K562 (cell line): ENCODE measurements around the gene B4GALNT4. TPM values are rescaled to one million over a fixed set of nuclear protein-coding genes. Genes with fewer than 3 reads are reported as not detected.
A peak's percentile ranks its signal among the peaks of the same experiment; 100 is the strongest.

ENCODE experiments used
- CHCHD3 ChIP-seq: fragments of 250-450 bp; sonication (Bioruptor Pico); IDR thresholded peaks from 2 replicates; pipeline ENCODE4 v2.1.2; 2022; ENCODE audit warnings: mild to moderate bottlenecking
- DACH1 ChIP-seq: fragments of 450-650 bp; IDR thresholded peaks from 2 replicates; pipeline ENCODE4 v1.6.1; 2018; ENCODE audit not compliant: partially characterized antibody
- FOXM1 ChIP-seq, 2 experiments: fragments of 450-650 bp in 1 of 2; sonication (generic) in 1 of 2; formaldehyde crosslinking in 1 of 2; IDR thresholded peaks; 2 replicates each; pipeline versions ENCODE4 v1.6.1 to v1.9.0; 2017 to 2022; ENCODE audit warnings: low read depth in 2 of 2, mild to moderate bottlenecking in 2 of 2, missing genetic modification reagents in 1 of 2, moderate library complexity in 1 of 2
- ILK ChIP-seq: fragments of 450-650 bp; IDR thresholded peaks from 2 replicates; pipeline ENCODE4 v1.6.1; 2016; ENCODE audit warnings: missing genetic modification characterization, low read depth, mild to moderate bottlenecking, missing compliant biosample characterization, moderate library complexity, borderline replicate concordance
- NCOR1 ChIP-seq: fragments of 450-650 bp; IDR thresholded peaks from 2 replicates; pipeline ENCODE4 v1.6.1; 2016; ENCODE audit warnings: mild to moderate bottlenecking, moderate library complexity
- NFATC3 ChIP-seq: fragments of 450-650 bp; IDR thresholded peaks from 2 replicates; pipeline ENCODE4 v1.6.1; 2017; ENCODE audit warnings: mild to moderate bottlenecking
- PHTF2 ChIP-seq: fragments of 250-450 bp; sonication (Bioruptor Pico); IDR thresholded peaks from 2 replicates; pipeline ENCODE4 v1.5.0; 2021; ENCODE audit warnings: mild to moderate bottlenecking
- PPARD ChIP-seq: fragments of 250-450 bp; sonication (Bioruptor Pico); IDR thresholded peaks from 2 replicates; pipeline ENCODE4 v1.8.0; 2022; ENCODE audit warnings: inconsistent platforms, mild to moderate bottlenecking, moderate library complexity
- SOX6 ChIP-seq: fragments of 450-650 bp; IDR thresholded peaks from 2 replicates; pipeline ENCODE4 v1.6.1; 2014; ENCODE audit warnings: mild to moderate bottlenecking
- TBL1XR1 ChIP-seq, 2 experiments: IDR thresholded peaks; 2 replicates each; pipeline ENCODE4 v1.6.1; 2012; ENCODE audit warnings: improper control_type of control experiment in 2 of 2, low read length in 2 of 2, mild to moderate bottlenecking in 1 of 2
- ZFP1 ChIP-seq: fragments of 450-650 bp; formaldehyde crosslinking; IDR thresholded peaks from 2 replicates; pipeline ENCODE4 v1.4.0; 2020; ENCODE audit warnings: mild to moderate bottlenecking, mixed read lengths
- polyA plus RNA-seq, 8 experiments: library from polyadenylated mRNA; depleted of rRNA in 4 of 8; stranded (reverse) in 5 of 8; unstranded in 3 of 8; fragments of >200 nt; fragmentation: Nextera tagmentation in 2 of 8; fragmentation: Illumina TruSeq in 1 of 8; extraction: Ambion mirVana in 2 of 8; extraction: Trizol in 1 of 8; gene quantifications; 2 replicates each; pipeline versions ENCODE4 v1.2.1 to v1.2.3, GENCODE V29; 2011 to 2014; ENCODE audit warnings: inconsistent platforms in 1 of 8, missing spikeins in 1 of 8
- total RNA-seq, 7 experiments: library from RNA; depleted of rRNA in 6 of 7; stranded (reverse); fragments of >200 nt in 6 of 7; fragmentation: Illumina TruSeq in 2 of 7; extraction: Trizol in 2 of 7; gene quantifications; 2 replicates each; pipeline versions ENCODE4 v1.2.1 to v1.2.3, GENCODE V29; 2011 to 2021; ENCODE audit warnings: low replicate concordance in 1 of 7
- TF ChIP-seq, protein P1 (sequence below): fragments of 450-650 bp; IDR thresholded peaks from 2 replicates; pipeline ENCODE4 v1.6.1; 2016; ENCODE audit warnings: mild to moderate bottlenecking, moderate library complexity
- TF ChIP-seq, protein P2 (sequence below): sonication (generic); formaldehyde crosslinking; IDR thresholded peaks from 2 replicates; pipeline ENCODE4 v1.8.0; 2022; ENCODE audit warnings: mild to moderate bottlenecking, missing genetic modification reagents

B4GALNT4 gene
- total and polyA plus RNA-seq, 9 of the 15 experiments (the other 6 are each of a cell fraction or from before 2014, with no cell fraction given), result 0.20 to 37.1 (median 10.8) TPM; not detected in 1

DNA sequence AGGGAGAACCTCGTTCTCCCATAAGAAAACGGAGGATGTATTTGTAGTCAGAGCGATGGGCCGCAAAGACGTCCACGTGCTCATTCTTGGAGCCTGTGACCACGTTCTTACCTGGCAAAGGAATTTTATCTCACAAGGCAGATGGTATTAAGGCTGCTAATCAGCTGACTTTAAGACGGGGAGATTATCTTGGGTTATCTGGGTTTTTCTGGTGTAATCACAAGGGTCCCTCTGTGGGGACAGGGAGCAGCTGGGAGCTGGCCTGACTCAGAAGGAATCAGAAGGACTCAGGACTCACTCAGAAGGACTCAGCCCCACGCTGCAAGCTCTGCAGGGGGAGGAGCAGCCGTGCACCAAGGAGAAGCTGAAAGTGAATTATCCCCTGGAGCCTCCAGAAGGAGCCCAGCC is 53.0 kb downstream of the B4GALNT4 start (continued):
- TF ChIP-seq, protein P1, sequence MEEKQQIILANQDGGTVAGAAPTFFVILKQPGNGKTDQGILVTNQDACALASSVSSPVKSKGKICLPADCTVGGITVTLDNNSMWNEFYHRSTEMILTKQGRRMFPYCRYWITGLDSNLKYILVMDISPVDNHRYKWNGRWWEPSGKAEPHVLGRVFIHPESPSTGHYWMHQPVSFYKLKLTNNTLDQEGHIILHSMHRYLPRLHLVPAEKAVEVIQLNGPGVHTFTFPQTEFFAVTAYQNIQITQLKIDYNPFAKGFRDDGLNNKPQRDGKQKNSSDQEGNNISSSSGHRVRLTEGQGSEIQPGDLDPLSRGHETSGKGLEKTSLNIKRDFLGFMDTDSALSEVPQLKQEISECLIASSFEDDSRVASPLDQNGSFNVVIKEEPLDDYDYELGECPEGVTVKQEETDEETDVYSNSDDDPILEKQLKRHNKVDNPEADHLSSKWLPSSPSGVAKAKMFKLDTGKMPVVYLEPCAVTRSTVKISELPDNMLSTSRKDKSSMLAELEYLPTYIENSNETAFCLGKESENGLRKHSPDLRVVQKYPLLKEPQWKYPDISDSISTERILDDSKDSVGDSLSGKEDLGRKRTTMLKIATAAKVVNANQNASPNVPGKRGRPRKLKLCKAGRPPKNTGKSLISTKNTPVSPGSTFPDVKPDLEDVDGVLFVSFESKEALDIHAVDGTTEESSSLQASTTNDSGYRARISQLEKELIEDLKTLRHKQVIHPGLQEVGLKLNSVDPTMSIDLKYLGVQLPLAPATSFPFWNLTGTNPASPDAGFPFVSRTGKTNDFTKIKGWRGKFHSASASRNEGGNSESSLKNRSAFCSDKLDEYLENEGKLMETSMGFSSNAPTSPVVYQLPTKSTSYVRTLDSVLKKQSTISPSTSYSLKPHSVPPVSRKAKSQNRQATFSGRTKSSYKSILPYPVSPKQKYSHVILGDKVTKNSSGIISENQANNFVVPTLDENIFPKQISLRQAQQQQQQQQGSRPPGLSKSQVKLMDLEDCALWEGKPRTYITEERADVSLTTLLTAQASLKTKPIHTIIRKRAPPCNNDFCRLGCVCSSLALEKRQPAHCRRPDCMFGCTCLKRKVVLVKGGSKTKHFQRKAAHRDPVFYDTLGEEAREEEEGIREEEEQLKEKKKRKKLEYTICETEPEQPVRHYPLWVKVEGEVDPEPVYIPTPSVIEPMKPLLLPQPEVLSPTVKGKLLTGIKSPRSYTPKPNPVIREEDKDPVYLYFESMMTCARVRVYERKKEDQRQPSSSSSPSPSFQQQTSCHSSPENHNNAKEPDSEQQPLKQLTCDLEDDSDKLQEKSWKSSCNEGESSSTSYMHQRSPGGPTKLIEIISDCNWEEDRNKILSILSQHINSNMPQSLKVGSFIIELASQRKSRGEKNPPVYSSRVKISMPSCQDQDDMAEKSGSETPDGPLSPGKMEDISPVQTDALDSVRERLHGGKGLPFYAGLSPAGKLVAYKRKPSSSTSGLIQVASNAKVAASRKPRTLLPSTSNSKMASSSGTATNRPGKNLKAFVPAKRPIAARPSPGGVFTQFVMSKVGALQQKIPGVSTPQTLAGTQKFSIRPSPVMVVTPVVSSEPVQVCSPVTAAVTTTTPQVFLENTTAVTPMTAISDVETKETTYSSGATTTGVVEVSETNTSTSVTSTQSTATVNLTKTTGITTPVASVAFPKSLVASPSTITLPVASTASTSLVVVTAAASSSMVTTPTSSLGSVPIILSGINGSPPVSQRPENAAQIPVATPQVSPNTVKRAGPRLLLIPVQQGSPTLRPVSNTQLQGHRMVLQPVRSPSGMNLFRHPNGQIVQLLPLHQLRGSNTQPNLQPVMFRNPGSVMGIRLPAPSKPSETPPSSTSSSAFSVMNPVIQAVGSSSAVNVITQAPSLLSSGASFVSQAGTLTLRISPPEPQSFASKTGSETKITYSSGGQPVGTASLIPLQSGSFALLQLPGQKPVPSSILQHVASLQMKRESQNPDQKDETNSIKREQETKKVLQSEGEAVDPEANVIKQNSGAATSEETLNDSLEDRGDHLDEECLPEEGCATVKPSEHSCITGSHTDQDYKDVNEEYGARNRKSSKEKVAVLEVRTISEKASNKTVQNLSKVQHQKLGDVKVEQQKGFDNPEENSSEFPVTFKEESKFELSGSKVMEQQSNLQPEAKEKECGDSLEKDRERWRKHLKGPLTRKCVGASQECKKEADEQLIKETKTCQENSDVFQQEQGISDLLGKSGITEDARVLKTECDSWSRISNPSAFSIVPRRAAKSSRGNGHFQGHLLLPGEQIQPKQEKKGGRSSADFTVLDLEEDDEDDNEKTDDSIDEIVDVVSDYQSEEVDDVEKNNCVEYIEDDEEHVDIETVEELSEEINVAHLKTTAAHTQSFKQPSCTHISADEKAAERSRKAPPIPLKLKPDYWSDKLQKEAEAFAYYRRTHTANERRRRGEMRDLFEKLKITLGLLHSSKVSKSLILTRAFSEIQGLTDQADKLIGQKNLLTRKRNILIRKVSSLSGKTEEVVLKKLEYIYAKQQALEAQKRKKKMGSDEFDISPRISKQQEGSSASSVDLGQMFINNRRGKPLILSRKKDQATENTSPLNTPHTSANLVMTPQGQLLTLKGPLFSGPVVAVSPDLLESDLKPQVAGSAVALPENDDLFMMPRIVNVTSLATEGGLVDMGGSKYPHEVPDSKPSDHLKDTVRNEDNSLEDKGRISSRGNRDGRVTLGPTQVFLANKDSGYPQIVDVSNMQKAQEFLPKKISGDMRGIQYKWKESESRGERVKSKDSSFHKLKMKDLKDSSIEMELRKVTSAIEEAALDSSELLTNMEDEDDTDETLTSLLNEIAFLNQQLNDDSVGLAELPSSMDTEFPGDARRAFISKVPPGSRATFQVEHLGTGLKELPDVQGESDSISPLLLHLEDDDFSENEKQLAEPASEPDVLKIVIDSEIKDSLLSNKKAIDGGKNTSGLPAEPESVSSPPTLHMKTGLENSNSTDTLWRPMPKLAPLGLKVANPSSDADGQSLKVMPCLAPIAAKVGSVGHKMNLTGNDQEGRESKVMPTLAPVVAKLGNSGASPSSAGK, result peak; percentile 69
- no peak for TF ChIP-seq ZFP1 (CRISPR knock-in tag)
- TF ChIP-seq ILK (tag), result no peak
- peak; percentile 77 for TF ChIP-seq DACH1
- TF ChIP-seq, protein P2, sequence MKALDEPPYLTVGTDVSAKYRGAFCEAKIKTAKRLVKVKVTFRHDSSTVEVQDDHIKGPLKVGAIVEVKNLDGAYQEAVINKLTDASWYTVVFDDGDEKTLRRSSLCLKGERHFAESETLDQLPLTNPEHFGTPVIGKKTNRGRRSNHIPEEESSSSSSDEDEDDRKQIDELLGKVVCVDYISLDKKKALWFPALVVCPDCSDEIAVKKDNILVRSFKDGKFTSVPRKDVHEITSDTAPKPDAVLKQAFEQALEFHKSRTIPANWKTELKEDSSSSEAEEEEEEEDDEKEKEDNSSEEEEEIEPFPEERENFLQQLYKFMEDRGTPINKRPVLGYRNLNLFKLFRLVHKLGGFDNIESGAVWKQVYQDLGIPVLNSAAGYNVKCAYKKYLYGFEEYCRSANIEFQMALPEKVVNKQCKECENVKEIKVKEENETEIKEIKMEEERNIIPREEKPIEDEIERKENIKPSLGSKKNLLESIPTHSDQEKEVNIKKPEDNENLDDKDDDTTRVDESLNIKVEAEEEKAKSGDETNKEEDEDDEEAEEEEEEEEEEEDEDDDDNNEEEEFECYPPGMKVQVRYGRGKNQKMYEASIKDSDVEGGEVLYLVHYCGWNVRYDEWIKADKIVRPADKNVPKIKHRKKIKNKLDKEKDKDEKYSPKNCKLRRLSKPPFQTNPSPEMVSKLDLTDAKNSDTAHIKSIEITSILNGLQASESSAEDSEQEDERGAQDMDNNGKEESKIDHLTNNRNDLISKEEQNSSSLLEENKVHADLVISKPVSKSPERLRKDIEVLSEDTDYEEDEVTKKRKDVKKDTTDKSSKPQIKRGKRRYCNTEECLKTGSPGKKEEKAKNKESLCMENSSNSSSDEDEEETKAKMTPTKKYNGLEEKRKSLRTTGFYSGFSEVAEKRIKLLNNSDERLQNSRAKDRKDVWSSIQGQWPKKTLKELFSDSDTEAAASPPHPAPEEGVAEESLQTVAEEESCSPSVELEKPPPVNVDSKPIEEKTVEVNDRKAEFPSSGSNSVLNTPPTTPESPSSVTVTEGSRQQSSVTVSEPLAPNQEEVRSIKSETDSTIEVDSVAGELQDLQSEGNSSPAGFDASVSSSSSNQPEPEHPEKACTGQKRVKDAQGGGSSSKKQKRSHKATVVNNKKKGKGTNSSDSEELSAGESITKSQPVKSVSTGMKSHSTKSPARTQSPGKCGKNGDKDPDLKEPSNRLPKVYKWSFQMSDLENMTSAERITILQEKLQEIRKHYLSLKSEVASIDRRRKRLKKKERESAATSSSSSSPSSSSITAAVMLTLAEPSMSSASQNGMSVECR (CRISPR knock-in tag), result no peak
- TF ChIP-seq PHTF2 (CRISPR knock-in tag), result no peak
- no peak for TF ChIP-seq PPARD (CRISPR knock-in tag)
- peak; percentile 76 for TF ChIP-seq NCOR1
- no peak for TF ChIP-seq NFATC3
- peak; percentile 37; the same call in 1 of the 2 replicates for TF ChIP-seq SOX6
- TF ChIP-seq TBL1XR1 (IDR thresholded peaks at IDR 0.05; ENCODE audit: low read length in 2 of 2), result peak in 1 of 2 experiments; percentile 8; a peak in 1 of 4 replicates
- peak; percentile 76 for TF ChIP-seq FOXM1 (IDR thresholded peaks at IDR 0.05; ENCODE audit: low read depth)
- no peak for TF ChIP-seq FOXM1 (CRISPR knock-in tag; IDR thresholded peaks at IDR 0.05; ENCODE audit: low read depth)
- no peak for TF ChIP-seq CHCHD3 (CRISPR knock-in tag)
